ENCODE results near the gene TNNI2.

Gene TNNI2

GRCh38 chr11:1887451-1888346 lies 48.9 kb downstream of the TNNI2 start:
- no peak for DNase-seq (ENCODE audit: low read depth, low spot score)

GRCh38 chr11:1888347-1888753 lies 49.6 kb downstream of the TNNI2 start:
- DNase-seq (ENCODE audit: low read depth, low spot score), result no peak

GRCh38 chr11:1888811-1889210 lies 50.0 kb downstream of the TNNI2 start:
- no peak for DNase-seq (ENCODE audit: low read depth, low spot score)

GRCh38 chr11:1889224-1889930 lies 50.6 kb downstream of the TNNI2 start:
- no peak for DNase-seq (ENCODE audit: low read depth, low spot score)

- DNase-seq (ENCODE audit: low read depth, low spot score), result no peak
These were observed 51.4 kb downstream of the TNNI2 start for GRCh38 chr11:1889941-1890855.

All from iPS DF 19.7 (cell line).